HG03108 (cell line): ENCODE measurements around the gene PSTPIP2.
"Not testable (repeated sequence)": the region's sequence is repeated elsewhere in the genome, so short reads cannot be mapped to it uniquely, and the experiment has no call there.

Experiments used
- ATAC-seq: cut with Tn5 transposase; IDR thresholded peaks from one replicate; pipeline ENCODE4 v1.9.1; 2021; ENCODE audit warnings: moderate library complexity; ENCODE audit not compliant: unreplicated experiment

Gene PSTPIP2

DNA sequence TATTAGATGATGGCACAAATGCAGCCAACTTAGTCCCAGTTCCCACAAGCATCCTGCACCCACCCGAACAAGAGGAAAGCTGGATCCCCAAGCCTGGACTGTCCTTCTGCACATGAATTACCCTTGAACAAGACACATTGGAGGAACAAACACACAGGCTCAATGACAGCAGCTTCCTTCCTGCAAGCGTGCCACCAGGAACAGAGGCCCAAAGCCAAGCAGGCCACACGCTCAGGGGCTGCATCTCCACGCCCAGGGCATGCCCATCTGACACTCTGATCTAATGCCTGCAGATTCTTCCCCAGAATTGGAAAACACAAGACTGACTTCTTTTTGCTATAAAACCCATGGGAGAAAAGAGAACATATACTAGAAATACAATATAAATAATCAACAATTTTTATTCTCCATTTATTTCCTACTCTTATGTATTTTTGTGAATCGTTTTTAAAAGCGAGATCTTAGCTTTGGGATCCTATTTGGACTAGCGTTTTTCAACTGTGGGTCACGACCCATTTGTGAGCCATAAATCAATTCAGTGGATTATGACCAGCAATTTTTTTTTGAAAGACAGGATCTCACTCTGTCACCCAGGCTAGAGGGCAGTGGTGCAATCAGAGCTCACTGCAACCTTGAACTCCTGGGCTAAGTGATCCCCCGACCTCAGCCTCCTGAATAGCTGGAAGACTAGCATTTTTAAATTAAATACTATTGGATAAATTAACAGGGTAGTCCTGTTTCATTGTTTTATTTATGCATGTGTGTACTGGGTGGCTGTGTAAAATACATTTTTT lies 34.4 kb downstream of the PSTPIP2 start:
- ATAC-seq: no peak

- no peak for ATAC-seq
Observed at GRCh38 chr18:46035696-46036680, 36.1 kb downstream of the PSTPIP2 start.

DNA sequence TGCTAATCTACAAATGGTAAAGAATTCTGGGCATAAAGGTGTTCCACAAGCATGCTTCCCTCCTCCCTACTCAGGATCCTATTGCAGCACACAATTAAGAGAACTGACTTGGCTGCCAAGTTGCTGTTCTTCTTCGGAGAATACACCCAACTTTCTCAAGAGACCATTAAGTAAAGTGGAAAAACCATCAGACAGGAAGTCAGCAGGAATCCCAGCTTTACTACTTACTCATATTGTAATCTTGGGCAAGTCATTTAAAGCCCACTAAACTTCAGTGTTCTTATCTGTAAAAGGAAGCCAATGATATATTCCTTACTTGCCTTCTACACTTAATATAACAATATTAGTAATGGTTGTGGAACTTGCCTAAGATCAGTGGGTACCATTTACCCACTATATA lies 37.8 kb downstream of the PSTPIP2 start:
- no peak for ATAC-seq

GRCh38 chr18:46031741-46032140 lies 40.3 kb downstream of the PSTPIP2 start:
- no peak for ATAC-seq

DNA sequence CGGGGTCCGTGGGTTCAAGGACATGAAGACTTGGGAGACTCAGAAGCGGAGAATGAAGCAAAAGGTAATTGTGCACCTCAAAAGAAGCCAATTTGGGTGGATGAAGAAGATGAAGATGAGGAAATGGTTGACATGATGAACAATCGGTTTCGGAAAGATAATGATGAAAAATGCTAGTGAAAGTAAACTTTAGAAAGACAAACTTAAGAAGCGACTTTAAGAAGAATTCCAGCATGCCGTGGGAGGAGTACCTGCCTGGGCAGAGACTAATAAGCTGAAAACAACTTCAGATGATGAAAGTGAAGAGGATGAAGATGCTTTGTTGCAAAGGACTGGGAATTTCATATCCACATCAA lies 43.5 kb downstream of the PSTPIP2 start:
- ATAC-seq: no peak

GRCh38 chr18:46019936-46020335 lies 52.1 kb downstream of the PSTPIP2 start:
- no peak for ATAC-seq

DNA sequence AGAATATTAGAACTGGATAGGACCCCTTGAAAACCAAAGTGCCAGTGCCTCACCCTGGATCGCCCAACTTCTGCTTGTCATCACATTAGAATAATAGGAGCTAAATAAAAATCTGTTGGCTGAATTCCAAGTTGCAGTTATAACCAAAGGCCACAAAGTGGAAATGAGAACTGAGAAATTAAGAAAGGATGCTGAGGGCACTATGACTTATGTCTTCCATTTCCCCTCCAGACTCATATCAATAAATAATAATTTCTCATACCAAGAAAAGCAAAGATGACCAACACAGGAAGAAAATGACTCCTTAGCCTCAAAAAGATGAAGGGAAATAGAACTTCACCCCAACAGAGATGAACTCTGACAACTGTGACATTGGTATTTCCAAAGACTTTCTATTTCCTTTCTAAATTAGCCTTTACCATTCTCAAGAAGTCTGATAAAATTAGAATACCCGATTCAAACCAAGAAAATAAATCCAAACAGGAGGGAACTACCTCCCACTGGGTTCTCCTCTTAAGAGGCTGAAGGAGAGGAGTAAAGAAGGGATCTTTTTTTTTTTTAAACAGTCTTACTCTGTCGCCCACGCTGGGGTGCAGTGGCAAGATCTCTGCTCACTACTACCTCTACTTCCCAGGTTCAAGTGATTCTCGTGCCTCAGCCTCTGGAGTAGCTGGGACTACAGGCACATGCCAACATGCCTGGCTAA lies 58.4 kb downstream of the PSTPIP2 start:
- no peak for ATAC-seq

GRCh38 chr18:46010676-46011075 lies 61.4 kb downstream of the PSTPIP2 start:
- ATAC-seq: no peak

DNA sequence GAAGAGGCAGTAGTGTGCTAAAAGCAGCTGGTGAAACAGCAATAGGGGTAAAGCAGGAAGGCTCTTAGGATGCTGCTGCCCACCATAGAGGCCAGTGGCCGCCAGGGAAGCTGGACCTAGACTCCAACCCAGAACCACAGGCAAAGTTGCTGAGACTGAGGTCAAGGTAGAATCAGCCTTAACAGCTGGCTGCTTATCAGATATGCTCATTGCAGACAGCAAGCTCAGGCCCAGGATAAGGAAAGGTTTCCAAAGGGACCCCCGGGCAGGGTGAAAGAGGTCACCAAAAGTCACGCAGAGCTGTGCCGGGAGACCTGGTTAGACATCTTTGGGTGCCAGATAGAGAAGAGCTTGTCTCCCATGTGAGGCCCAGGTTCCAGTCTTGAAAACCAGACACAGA lies 62.0 kb downstream of the PSTPIP2 start:
- no peak for ATAC-seq

- ATAC-seq: no peak
Observed at GRCh38 chr18:46009125-46009840, 62.8 kb downstream of the PSTPIP2 start.

GRCh38 chr18:46008531-46008930 lies 63.5 kb downstream of the PSTPIP2 start:
- ATAC-seq: no peak

DNA sequence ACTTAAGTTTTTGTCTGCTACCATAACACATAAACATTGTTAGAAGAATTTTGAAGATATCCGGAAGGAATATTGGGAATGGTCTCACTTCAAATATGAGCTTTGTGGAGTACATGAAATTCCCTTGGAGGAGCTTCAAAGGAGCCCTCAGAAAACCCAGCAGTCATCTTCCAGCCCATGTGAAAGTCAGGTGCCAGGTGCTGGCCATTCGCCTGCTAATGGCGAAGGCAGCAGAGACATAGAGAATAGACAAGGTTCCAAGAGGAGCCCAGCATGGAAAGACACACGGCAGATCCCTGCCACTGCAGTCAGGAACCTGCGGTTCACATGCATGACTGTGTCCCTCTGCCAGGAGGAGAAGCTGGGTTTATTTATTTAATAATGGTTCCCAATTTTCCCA lies 64.9 kb downstream of the PSTPIP2 start:
- no peak for ATAC-seq

DNA sequence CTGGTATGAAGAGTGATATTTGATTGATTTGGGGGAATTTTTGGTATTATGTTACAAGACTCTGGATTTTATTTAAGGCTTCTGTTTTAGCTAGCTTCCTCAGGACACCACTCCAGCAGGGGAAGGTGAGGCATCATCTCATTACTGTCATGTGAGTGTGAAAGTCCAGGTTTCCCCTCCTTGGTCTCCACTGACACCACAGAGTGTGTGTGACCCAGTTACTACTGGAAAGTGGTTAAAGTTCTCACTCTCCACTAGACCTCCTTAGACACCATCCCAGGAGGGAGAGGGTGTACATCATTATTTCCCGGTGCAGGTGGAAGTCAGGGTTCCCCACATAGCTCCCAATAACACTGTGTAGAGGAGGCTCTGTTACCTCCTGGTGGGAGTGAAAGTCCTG lies 69.1 kb downstream of the PSTPIP2 start:
- ATAC-seq: no peak

DNA sequence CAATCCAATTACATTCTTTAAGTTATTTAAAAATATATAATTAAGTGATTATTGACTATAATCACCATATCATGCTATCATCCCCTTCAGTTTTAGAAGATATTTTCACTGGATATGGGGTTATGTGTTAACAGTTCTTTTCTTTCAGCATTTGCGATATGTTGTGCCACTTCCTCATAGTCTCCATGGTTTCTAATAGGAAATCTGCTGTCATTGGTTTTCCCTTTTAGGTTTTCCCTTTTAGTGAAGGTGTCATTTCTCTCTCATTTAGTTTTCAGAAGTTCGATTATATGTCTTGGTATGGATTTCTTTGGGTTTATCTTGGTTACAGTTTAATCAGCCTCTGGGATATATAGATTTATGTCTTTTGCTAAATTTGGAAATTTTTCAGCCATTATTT lies 70.2 kb downstream of the PSTPIP2 start:
- no peak for ATAC-seq

- no peak for ATAC-seq
Observed at GRCh38 chr18:46001074-46001473, 71.0 kb downstream of the PSTPIP2 start.

DNA sequence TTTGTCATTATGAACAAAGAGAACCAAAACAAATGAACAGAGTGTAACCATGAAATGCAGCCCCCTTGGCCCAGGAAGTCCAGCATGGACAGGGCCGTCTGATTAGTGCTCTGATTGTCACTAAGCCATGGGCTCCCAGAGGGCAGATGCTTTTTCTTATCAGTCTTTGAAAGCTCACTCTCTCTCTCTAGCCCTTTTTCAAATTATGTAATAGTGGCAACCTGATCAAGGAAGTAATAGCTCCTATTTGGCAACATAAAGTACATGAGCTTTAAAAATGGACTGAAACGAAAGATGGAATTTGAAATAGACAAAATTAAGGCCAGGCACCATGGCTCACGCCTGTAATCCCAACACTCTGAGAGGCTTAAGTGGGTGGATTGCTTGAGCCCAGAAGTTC lies 72.5 kb downstream of the PSTPIP2 start:
- ATAC-seq: no peak

DNA sequence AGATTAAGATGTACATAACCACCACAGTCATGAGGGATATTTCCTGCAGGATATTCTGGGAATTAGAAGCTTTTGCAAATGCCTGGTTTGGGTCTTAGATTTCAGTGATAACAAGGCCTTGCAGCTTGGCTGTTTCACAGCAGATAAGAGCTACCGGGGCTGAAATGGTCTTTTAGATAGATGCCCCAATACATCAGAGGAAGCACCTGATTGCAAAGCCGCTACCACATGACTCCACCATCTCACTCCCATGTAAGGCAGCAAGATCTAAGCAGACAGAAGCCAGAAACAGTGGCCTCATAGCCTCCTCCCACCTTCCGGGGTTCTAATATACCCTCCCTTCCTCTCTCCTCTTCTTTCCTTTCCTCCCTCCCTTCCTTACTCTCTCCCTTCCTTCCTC lies 73.8 kb downstream of the PSTPIP2 start:
- no peak for ATAC-seq

GRCh38 chr18:45997700-45998151 lies 74.3 kb downstream of the PSTPIP2 start:
- ATAC-seq: no peak

- no peak for ATAC-seq
Observed at GRCh38 chr18:45995461-45995860, 76.6 kb downstream of the PSTPIP2 start.

GRCh38 chr18:45993438-45993837 lies 78.6 kb downstream of the PSTPIP2 start:
- no peak for ATAC-seq

DNA sequence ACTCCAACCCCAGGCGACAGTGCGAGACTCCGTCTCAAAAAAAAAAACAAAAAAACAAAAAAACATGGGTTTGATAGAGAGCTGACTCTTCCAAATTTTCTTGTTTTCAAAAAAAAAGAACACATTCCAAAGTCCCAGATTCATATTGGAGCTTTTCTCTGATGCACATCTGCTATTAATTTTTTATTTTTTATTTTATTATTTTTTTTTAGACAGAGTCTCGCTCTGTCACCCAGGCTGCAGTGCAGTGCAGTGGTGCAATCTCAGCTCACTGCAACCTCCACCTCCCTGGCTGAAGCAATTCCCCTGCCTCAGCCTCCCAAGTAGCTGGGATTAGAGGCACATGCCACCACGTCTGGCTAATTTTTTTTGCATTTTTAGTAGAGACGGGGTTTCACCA lies 79.5 kb downstream of the PSTPIP2 start:
- not testable (repeated sequence) for ATAC-seq
